SK-N-SH (cell line): ENCODE measurements around the gene DNMBP. TPM values are rescaled to one million over a fixed set of nuclear protein-coding genes. Genes with fewer than 3 reads are reported as not detected.
"Not testable (repeated sequence)": the region's sequence is repeated elsewhere in the genome, so short reads cannot be mapped to it uniquely, and the experiment has no call there.

Experiments
- CTCF ChIA-PET: fragments of 300-600, 350-600 bp; formaldehyde crosslinking; extraction: SDS; loops from one replicate; lab custom pipeline; 2021; lab: Yijun Ruan, JAX
- POLR2A ChIA-PET: fragments of 350-600 bp; sonication (Branson Sonifier 250); formaldehyde crosslinking; extraction: SDS; loops from one replicate; lab custom pipeline; 2020; ENCODE audit warnings: antibody characterized with exemption, inconsistent platforms; lab: Yijun Ruan, JAX
- DNase-seq: peaks from one replicate; pipeline ENCODE4 v3.0.0; 2012
- H2AFZ ChIP-seq: fragments of 200-600 bp; sonication (generic); 2 replicates; pipeline ENCODE4 v1.8.1; 2016; ENCODE audit warnings: antibody characterized with exemption, mild to moderate bottlenecking, low read depth
- H3F3A ChIP-seq: fragments of 200-600 bp; sonication (generic); replicated peaks from 2 replicates; pipeline ENCODE3; 2016; ENCODE audit warnings: antibody characterized with exemption, mild to moderate bottlenecking; ENCODE audit not compliant: insufficient read depth
- H3K27ac ChIP-seq, 2 experiments: fragments of 200-500 bp in 1 of 2; fragments of 200-600 bp in 1 of 2; sonication (Bioruptor generic) in 1 of 2; sonication (generic), shearing (Covaris generic) in 1 of 2; 2 replicates each; pipeline versions ENCODE4 v1.5.1 to v1.6.1; 2014 to 2016; ENCODE audit warnings: low read depth in 2 of 2, inconsistent platforms in 1 of 2, low read length in 1 of 2, mild to moderate bottlenecking in 1 of 2, mixed read lengths in 1 of 2
- H3K27me3 ChIP-seq: fragments of 200-600 bp; sonication (generic), shearing (Covaris generic); 2 replicates; pipeline ENCODE4 v1.6.1; 2016; ENCODE audit warnings: mixed run types; ENCODE audit not compliant: insufficient read depth
- H3K36me3 ChIP-seq, 2 experiments: fragments of 200-500 bp in 1 of 2; fragments of 200-600 bp in 1 of 2; sonication (Bioruptor generic) in 1 of 2; sonication (generic) in 1 of 2; replicated peaks in 1 of 2; 2 replicates each; pipeline versions ENCODE3 to v1.5.1; 2014 to 2016; ENCODE audit warnings: low read length in 1 of 2, mild to moderate bottlenecking in 1 of 2; ENCODE audit not compliant: insufficient read depth in 2 of 2, control insufficient read depth in 1 of 2
- H3K4me1 ChIP-seq, 2 experiments: fragments of 200-500 bp in 1 of 2; fragments of 200-600 bp in 1 of 2; sonication (Bioruptor generic) in 1 of 2; sonication (generic), shearing (Covaris generic) in 1 of 2; 2 replicates each; pipeline versions ENCODE4 v1.5.1 to v1.6.1; 2014 to 2016; ENCODE audit warnings: low read depth in 1 of 2, low read length in 1 of 2, mixed run types in 1 of 2; ENCODE audit not compliant: insufficient read depth in 2 of 2, control insufficient read depth in 1 of 2
- H3K4me2 ChIP-seq: fragments of 200-600 bp; sonication (generic), shearing (Covaris generic); 2 replicates; pipeline ENCODE4 v1.6.1; 2017; ENCODE audit warnings: mixed run types
- H3K4me3 ChIP-seq, 2 experiments: fragments of 200-500 bp in 1 of 2; fragments of 200-600 bp in 1 of 2; sonication (Bioruptor generic) in 1 of 2; sonication (generic), shearing (Covaris generic) in 1 of 2; 2 replicates each; pipeline versions ENCODE4 v1.5.1 to v1.8.1; 2014 to 2016; ENCODE audit warnings: low read depth in 2 of 2, inconsistent platforms in 1 of 2, low read length in 1 of 2, mild to moderate bottlenecking in 1 of 2, mixed read lengths in 1 of 2, moderate library complexity in 1 of 2
- H3K79me2 ChIP-seq: fragments of 200-600 bp; sonication (generic); 2 replicates; pipeline ENCODE4 v1.8.1; 2017; ENCODE audit warnings: mild to moderate bottlenecking; ENCODE audit not compliant: insufficient read depth
- H3K9ac ChIP-seq: fragments of 200-600 bp; sonication (generic); 2 replicates; pipeline ENCODE4 v1.6.1; 2017; ENCODE audit warnings: mixed run types
- H3K9me2 ChIP-seq: fragments of 200-600 bp; sonication (generic); 2 replicates; pipeline ENCODE4 v1.6.1; 2017; ENCODE audit warnings: mixed run types
- H3K9me3 ChIP-seq: fragments of 200-600 bp; sonication (generic); 2 replicates; pipeline ENCODE4 v1.6.1; 2017; ENCODE audit warnings: mixed run types, mild to moderate bottlenecking, moderate library complexity
- H4K20me1 ChIP-seq: fragments of 200-600 bp; sonication (generic); 2 replicates; pipeline ENCODE4 v1.6.1; 2017; ENCODE audit warnings: mild to moderate bottlenecking, mixed run types; ENCODE audit not compliant: insufficient read depth
- ELF1 ChIP-seq: IDR thresholded peaks from 2 replicates; pipeline ENCODE4 v1.4.0; 2012
- FOXJ3 ChIP-seq: sonication (generic); formaldehyde crosslinking; IDR thresholded peaks from 2 replicates; pipeline ENCODE4 v1.5.1; 2020; ENCODE audit warnings: mild to moderate bottlenecking, missing genetic modification reagents
- FOXM1 ChIP-seq: IDR thresholded peaks from 2 replicates; pipeline ENCODE4 v1.4.0; 2012; ENCODE audit warnings: low read depth, mild to moderate bottlenecking
- GATA2 ChIP-seq: sonication (generic); formaldehyde crosslinking; IDR thresholded peaks from 2 replicates; pipeline ENCODE4 v1.5.0; 2020; ENCODE audit warnings: mild to moderate bottlenecking, missing genetic modification reagents
- MAX ChIP-seq: IDR thresholded peaks from 2 replicates; pipeline ENCODE4 v1.4.0; 2012; ENCODE audit warnings: low read depth
- PBX3 ChIP-seq: IDR thresholded peaks from 2 replicates; pipeline ENCODE4; 2012
- POLR2AphosphoS5 ChIP-seq: IDR thresholded peaks from 2 replicates; pipeline ENCODE4 v1.6.1; 2012; ENCODE audit warnings: low read depth, low read length
- RCOR1 ChIP-seq: fragments of 150-350 bp; IDR thresholded peaks from 2 replicates; pipeline ENCODE4 v1.6.1; 2017; ENCODE audit warnings: antibody characterized with exemption, low read length
- REST ChIP-seq: IDR thresholded peaks from 2 replicates; pipeline ENCODE4 v1.6.1; 2012; ENCODE audit warnings: mild to moderate bottlenecking, low read depth, low read length, moderate library complexity
- RFX5 ChIP-seq: IDR thresholded peaks from 2 replicates; pipeline ENCODE4 v1.6.1; 2012; ENCODE audit warnings: mild to moderate bottlenecking, improper control_type of control experiment, low read length
- RXRA ChIP-seq: IDR thresholded peaks from 2 replicates; pipeline ENCODE4 v1.4.0; 2012; ENCODE audit warnings: low read depth, mild to moderate bottlenecking, borderline replicate concordance
- SMC3 ChIP-seq: IDR thresholded peaks from 2 replicates; pipeline ENCODE4 v1.6.1; 2012; ENCODE audit warnings: low read depth, low read length, improper control_type of control experiment
- TAF1 ChIP-seq: IDR thresholded peaks from 2 replicates; pipeline ENCODE4 v1.6.1; 2012; ENCODE audit warnings: low read depth, mild to moderate bottlenecking, low read length, moderate library complexity, borderline replicate concordance
- TCF12 ChIP-seq: IDR thresholded peaks from 2 replicates; pipeline ENCODE4 v1.4.0; 2012
- ZBTB33 ChIP-seq: IDR thresholded peaks from 2 replicates; pipeline ENCODE4 v1.4.0; 2012; ENCODE audit warnings: low read depth, borderline replicate concordance
- WGBS: methylation state at CpG from one replicate; pipeline ENCODE4 v1.1.6; 2017; ENCODE audit warnings: low lambda C conversion rate; 5-methylcytosine and 5-hydroxymethylcytosine counted together
- polyA plus RNA-seq, 3 experiments: library from polyadenylated mRNA; depleted of rRNA; stranded (reverse); fragments of >200 nt; gene quantifications; 2 replicates each; pipeline ENCODE4 v1.2.3, GENCODE V29; 2012

DNMBP gene
- polyA plus RNA-seq, 1 of the 3 experiments (the other 2 are of a cell fraction), result 40.2 TPM

GRCh38 chr10:99863535-99864240 lies 146.1 kb downstream of the DNMBP start:
- H4K20me1 ChIP-seq, H3K9ac ChIP-seq, DNase-seq, H3K36me3 ChIP-seq, H3F3A ChIP-seq, POLR2A ChIA-PET, H3K27me3 ChIP-seq, H3K9me3 ChIP-seq, H3K4me3 ChIP-seq, H3K9me2 ChIP-seq, H3K4me1 ChIP-seq, H3K79me2 ChIP-seq: not testable (repeated sequence)
- H3K27ac ChIP-seq, result peak overlapping the region in 1 of 2 experiments; percentile 59; a peak in 2 of 4 replicates
- peak overlapping the region; percentile 29; the same call in 1 of the 2 replicates for H3K4me2 ChIP-seq
- 46% methylated on average over 9 of the region's 9 CpGs for WGBS
- peak overlapping the region; percentile 42; the same call in 1 of the 2 replicates for H2AFZ ChIP-seq
- CTCF ChIA-PET, result interaction anchor here (1.5 to 10.6 kb wide), 2 partner anchors 8 to 18 kb away, joined by 3 to 89 read pairs; no protein-coding TSS in a partner anchor

GRCh38 chr10:99860466-99860865 lies 149.3 kb downstream of the DNMBP start:
- no peaks in the 10 kb centered on the region for H3K27me3 ChIP-seq
- H3K9me3 ChIP-seq, result no peaks in the 10 kb centered on the region
- TF ChIP-seq FOXM1 (no peak), GATA2 (CRISPR knock-in tag) (no peak), TAF1 (no peak), TCF12 (no peak), MAX (no peak), PBX3 (no peak), ZBTB33 (no peak), ELF1 (no peak), REST (no peak), POLR2AphosphoS5 (no peak), FOXJ3 (CRISPR knock-in tag) (no peak), RXRA (no peak), SMC3 (no peak), RCOR1 (no peak), RFX5 (no peak)
- H3K4me3 ChIP-seq, result no peak overlapping the region
- H3K27ac ChIP-seq, result no peak overlapping the region
- no peaks in the 10 kb centered on the region for H4K20me1 ChIP-seq
- H3K9ac ChIP-seq, result no peak overlapping the region
- 93% methylated on average over 8 of the region's 8 CpGs for WGBS
- no peak overlapping the region for H3K4me2 ChIP-seq
- H3K9me2 ChIP-seq, result no peaks in the 10 kb centered on the region
- peaks cover 3% of the 10 kb centered on the region for H3F3A ChIP-seq
- CTCF ChIA-PET, result interaction anchor here (0.6 to 10.6 kb wide), 5 partner anchors 14 to 275 kb away, joined by 3 to 89 read pairs (median 3); partner anchors contain the start of gene DNMBP
- POLR2A ChIA-PET, result no interaction called here
- no peaks in the 10 kb centered on the region for H3K36me3 ChIP-seq
- H3K79me2 ChIP-seq, result no peaks in the 10 kb centered on the region
- no peak for DNase-seq
- no peak overlapping the region for H2AFZ ChIP-seq
- no peaks in the 10 kb centered on the region; a peak in 1 of 4 replicates for H3K4me1 ChIP-seq
